Fibroblast of gingiva (primary cell): ENCODE results near the gene KCTD8.
"Not testable (repeated sequence)": the region's sequence is repeated elsewhere in the genome, so short reads cannot be mapped to it uniquely, and the experiment has no call there.

Experiments
- DNase-seq: peaks from one replicate; pipeline ENCODE4 v3.0.0-alpha.2; 2011; ENCODE audit warnings: low read depth

KCTD8 gene

DNA sequence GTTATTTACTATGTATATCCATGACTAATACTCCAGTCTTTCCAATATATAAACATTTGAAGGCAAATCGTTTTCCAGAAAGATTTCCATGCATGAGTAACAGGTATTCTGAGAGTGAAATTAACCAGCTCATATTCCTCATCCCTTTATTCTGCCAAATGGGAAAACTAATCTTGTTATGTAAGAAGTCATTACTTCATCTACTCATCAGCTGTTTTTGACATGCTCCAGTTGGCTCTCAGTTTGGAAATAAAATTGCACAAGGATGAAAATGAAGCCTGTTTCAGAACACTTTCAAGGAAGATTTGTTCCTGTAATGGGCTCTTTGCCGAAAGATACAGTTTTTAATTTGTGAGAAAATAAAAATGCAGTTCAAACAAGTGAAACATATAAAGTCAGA, 121.9 kb downstream of the KCTD8 start:
- DNase-seq, result no peak

DNA sequence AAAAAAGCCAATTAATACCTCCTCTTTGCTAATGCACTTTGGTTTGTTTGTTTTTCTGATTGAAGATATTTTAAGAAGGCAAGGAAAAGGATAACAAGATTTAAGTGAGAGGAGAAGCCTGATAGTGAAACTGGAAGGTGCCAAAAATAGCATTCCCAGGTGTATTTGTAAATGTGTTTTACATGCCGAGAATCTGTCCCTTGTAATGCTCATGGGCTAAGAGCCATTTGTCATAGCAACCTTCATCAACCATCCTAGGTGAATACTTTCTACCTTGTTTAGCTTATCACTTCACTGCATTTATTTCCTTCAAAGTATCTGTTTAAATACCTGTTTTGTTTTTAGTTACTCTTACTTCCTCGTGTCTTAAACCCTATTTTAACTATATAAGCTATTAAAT, 127.8 kb downstream of the KCTD8 start:
- DNase-seq, result no peak

DNA sequence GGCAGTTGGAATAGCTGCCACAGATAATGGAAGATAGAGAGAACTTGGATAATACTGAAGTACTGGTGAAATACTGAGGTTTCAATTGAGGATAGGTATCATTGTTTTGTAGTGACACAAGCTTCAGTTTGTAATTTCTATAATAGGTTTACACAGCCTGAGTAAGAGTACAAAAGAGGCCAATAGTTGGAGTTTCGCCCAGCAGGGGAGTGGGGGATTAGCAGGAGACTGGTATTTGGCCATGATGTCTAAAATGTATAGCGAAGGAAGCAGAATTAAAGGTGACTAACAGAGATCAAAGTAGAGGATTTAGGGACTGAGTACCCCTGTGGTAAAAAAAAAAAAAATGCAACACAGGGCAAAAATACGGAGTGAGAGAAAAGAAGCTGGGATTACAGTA, 129.5 kb downstream of the KCTD8 start:
- no peak for DNase-seq

DNA sequence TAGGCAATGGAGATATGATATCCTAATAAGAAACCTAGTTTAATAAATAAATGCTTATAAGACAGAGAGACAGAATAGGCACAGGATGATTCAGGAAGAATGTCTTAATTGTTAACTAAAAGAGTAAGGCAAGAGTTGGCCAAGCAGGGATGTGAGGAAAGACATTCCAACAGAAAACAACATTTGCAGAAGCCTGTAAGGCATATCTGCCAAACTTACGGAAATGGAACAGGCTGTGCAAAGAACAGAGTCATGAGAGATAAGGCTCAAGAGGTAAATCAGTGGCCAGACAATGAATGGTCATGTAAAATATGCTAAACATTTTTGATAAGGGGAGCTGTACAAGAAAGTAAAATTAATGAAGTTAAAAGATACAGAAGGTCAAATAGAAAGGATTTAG, 134.9 kb downstream of the KCTD8 start:
- DNase-seq, result no peak

DNA sequence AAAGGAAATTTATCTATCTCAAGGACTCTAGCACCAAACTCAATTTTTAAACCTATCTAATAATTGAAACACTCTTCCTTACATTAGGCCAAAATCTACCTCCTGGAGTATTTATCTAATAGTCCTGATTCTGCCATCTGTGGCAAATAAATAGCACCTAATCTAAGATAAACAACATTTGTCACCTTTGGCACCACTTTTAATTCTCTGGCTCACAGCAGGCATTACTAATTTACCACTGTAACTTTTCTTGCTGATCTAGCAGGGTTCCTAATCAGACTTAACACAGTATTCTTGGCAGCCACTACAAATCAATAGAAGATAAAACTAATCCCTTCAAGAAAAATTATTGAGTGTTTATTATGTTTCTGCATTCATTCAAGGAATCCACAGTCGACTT, 161.1 kb downstream of the KCTD8 start:
- DNase-seq, result no peak

DNA sequence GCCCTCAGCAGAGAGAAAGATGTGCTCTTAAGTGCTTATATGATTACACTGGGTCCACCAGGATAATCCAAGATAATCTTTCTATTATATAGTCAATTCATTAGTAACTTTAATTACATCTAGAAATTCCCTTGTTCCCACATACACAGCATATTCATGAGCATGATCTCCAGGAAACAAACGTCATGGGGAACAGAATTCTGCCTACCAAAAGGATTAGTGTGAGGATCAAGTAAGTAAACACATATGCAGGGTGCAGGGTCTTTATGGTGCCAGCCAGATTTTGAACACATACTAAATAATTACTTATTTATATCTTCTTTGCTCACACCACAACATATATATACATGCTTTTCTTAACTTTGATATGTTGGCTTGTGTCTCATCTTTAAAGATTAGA, 169.1 kb downstream of the KCTD8 start:
- no peak for DNase-seq

DNA sequence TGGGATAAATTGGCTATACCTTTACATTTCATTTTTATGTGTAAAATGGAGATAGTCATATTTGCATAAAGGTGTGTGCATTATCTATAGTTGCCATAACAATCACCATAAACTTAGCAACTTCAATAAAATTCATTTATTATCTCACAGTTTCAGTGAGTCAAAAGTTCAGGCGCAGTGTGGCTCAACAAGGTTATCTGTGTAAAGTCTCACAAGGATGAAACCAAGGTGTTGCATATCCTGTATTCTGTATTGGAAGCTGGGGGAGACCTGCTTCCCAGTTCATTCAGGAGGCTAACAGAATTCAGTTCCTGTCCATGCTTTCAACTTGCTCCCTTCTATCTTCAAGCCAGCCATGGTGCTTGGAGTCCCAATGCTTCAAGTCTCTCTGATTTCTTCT, 169.5 kb downstream of the KCTD8 start:
- DNase-seq, result no peak

DNA sequence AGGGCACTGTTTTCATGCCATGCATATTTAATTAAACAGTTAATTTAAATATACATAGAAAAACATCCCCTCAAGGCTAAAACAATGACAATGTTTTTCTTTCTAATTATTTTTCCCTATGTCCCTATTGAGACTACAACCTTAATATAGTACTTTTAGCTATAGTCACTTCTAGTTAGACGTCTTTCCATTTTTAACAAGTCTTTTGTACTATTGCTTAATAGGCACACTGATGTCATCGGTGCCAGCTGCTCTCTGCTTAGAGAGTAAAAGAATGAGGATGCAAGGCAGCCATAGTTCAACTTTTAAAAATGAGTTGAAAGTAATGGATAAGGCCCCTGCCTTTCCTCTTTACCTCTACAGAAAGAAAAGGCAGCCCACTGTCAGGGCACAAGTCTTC, 191.1 kb downstream of the KCTD8 start:
- DNase-seq, result no peak

DNA sequence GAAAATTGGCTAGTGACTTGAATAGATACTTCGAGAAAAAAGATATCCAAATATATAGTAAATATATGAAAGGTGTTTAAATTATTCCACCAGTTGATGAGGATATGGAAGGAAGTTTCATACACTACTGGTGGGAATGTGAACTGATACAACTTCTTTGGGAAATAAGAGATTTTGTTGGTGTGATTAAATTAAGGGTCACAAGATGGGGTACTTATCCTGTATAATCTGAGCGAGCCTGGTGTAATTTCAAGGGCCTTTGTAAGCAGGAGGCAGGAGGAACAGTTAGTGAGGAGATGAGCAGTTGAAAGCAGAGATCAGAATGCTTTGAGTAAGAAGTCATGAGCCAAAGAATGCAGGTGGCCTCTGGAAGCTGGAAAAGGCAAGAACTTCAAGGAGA, 192.2 kb downstream of the KCTD8 start:
- DNase-seq, result no peak

DNA sequence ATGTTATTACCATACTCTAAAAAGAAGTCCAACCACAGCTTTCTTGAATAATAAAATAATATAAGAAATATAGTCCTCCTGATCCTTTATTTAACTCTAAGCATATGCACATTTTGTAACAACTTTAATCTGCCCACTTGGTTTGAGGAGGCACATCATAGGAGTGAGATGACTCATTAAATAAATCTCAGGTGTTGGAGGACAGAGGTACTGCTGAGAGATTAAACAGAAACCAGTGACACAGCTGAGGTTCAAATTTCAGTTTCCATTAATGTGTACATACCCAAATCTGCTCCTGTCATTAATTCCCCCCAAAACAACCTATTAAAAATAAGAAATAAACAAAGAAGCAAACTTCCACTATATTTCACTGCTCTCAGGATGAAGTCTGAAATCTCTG, 211.0 kb downstream of the KCTD8 start:
- no peak for DNase-seq

DNA sequence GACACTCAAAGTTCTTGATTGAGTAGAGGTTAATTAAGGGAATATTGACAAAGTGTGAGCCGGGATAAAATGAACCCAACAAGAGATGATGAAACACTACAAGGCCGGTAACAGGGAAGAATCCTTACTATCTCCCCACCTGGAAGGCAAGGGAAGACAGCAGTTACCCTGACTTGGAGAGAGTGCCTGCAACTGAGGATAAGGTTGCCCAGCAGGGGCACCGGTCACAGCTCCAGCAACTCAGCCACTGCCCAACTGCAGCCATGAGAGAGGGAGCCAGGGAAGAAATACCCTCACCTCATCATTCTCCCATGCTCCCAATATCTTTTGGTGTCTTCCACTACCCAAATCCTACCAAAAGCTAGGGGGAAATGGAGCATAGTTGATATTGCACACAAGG, 212.7 kb downstream of the KCTD8 start:
- no peak for DNase-seq

DNA sequence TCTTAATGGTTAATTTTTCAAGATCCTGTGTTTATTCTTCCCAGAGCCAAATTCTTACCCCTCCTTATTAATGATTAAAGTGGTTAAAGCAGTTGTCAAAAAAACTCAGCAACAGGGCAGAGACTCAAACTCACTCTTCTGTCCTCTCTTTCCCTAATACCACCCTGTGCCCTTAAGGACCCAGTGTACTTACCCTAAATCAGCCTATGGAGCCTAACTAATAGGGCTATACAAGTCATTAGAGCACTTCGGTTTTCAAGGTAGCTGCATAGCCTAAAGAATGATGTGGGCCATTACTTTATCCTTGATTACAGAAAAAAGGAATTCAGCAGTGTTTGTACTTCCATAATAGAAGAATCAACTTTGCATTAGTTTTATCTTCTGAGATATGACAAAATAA, 216.3 kb downstream of the KCTD8 start:
- no peak for DNase-seq

DNA sequence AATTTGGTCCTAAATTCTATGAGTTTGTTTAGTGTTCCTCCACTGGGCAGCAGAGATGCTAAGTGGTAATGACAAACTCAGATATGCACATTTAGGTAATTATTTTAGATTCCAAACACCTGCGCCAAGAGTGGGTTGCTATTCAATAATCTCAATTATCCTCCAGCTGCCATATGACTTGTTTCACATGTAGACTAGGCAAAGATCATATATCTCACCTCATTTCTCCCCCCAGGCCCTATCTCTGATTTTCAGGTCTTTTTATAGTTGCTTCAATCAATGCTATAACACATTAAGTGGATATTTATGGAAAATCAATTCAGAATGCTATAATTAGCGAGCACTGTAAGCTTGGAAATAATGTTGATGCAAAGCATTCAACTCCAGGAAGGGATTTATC, 217.6 kb downstream of the KCTD8 start:
- no peak for DNase-seq

DNA sequence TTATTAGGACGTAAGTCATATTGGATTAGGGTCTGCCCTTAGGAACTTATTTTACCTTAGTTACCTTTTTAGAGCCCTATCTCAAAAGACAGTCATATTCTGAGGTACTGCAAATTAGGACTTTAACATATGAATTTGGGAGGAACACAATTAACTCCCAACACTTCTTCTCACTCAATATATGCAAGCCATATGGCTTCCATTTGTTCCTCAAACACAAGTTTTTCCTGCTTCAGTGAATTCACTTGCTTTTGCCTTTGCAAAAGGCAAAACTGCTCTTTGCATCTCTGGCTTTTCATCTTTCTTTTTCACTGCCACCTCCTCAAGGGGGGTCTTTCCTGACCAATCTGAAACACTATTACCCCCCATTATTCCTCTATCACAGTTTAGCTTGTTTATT, 220.3 kb downstream of the KCTD8 start:
- no peak for DNase-seq

DNA sequence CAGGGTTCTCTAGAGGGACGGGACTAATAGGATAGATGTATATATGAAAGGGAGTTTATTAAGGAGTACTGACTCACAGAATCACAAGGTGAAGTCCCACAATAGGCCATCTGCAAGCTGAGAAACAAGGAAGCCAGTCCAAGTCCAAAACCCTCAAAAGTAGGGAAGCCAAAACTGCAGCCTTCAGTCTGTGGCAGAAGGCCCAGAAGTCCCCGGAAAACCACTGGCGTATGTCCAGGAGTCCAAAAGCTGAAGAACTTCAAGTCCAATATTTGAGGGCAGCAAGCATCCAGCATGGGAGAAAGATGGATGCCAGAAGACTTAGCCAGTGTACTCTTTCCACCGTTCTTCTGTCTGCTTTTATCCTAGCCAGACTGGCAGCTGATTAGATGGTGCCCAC, 227.2 kb downstream of the KCTD8 start:
- DNase-seq, result no peak

DNA sequence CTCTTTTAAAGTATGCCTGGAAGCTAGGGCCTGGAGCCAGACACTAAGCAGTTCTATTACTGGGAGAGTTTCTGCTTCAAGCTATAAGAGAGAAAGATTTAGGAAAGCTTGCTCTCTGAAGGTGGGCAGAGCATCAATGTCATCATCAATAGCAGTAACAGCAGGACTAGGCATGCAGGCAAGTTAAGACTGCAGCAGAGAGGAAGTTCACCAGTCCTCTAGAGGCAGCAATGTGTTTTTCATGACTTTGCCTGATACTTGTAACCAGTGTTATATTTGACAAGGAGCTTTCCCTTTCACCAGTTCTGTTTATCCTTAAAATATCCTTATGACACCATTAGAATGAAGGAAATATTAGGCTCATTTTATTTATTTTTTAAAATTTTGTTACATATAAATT, 237.9 kb downstream of the KCTD8 start:
- DNase-seq, result no peak

DNA sequence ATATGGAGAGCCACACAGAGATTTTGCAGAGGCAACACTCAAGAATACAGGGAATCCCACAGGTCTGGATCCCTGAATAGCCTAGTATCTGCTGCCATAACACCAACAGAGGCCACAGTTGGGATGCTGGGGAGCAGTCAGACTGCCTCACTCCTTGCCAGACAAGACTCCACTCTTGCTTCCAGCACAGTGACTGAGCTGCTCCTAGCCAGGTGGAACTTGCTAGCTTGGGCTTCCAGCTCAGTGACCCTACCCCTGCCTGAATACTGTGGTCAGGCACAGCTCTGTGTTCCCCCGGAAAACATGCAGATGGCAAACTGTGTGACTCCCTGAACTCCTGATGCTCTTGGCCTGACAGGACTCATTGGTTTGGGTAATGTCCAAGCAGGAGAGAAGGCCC, 251.8 kb downstream of the KCTD8 start:
- no peak for DNase-seq

DNA sequence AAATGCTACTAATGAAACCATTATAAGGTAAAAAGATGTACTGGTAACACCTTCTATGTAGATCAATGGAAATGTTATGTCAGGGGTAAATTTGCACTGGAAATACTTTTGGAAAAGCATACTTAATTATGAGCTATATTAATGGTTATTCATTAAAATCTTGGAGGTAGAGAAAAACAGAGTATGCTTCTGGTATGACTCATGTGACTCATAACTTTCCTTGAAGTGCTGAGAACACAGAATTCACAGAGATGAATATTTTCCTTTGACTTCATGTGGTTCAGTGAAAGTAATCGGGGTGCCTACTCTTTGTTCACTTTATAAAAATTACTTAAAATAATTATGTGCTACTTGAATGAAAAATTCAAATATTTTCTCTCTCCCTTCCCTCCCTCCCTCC, 254.2 kb downstream of the KCTD8 start:
- no peak for DNase-seq

DNA sequence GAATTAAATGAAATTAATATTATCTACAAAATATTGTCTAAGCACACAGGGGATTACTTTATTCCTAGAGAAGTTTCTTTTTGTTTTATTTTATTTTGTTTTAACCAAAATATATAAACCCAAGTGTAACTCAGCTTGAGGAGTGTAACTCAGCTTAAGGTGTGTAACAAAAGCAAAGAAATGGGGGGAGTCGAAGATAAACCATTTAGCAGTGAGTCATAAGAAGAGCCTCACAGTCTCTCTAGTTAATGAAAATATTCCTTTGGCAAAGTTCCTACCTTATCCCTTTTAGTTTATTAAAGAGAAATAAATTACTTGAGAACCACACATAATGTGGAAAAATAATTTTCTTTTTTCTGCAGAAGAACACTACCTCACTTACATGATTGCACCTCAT, 261.8 kb downstream of the KCTD8 start:
- no peak for DNase-seq

DNA sequence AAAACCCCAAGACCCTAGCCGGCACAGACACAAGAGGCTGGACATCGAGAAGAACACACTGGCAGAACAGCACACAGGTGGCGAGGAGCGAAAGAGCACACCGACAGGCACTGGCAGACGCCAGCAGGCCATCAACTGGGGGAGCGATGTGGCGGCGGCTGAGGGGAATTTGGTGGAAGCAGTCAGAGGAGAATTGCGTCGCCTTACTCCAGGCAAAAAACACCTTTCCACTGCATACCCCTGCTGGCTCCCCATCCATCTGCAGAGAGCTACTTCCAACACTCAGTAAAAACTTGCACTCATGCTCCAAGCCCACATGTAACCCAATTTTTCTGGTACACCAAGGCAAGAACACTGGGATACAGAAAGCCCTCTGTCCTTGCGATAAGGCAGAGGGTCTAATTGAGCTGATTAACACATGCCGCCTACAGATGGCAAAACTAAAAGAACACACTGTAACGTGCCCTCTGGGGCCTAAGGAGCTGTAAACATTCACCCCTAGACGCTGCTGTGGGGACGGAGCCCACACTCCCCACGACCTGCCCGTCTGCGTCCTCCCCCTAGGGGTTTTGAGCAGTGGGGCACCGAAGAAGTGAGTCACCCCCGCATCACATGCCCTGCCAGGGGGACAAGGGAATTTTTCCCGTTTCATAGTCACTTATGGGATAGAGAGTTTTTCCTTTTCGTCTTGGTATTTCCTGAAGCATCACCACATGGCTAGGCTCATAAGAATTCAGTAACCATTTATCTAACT, 262.3 kb downstream of the KCTD8 start:
- no peak for DNase-seq

DNA sequence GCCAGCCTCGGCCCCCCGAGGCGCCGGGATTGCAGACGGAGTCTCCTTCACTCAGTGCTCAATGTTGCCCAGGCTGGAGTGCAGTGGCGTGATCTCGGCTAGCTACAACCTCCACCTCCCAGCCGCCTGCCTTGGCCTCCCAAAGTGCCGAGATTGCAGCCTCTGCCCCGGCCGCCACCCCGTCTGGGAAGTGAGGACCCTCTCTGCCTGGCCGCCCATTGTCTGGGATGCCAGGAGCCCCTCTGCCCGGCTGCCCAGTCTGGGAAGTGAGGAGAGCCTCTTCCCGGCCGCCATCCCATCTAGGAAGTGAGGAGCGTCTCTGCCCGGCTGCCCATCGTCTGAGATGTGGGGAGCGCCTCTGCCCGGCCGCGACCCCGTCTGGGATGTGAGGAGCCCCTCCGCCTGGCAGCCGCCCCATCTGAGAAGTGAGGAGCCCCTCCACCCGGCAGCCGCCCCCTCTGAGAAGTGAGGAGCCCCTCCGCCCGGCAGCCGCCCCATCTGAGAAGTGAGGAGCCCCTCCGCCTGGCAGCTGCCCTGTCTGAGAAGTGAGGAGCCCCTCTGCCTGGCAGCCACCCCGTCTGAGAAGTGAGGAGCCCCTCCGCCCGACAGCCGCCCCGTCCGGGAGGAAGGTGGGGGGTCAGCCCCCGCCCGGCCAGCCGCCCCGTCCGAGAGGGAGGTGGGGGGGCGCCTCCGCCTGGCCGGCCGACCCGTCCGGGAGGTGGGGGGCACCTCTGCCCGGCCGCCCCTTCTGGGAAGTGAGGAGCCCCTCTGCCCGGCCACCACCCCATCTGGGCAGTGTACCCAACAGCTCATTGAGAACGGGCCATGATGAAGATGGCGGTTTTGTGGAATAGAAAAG, 266.9 kb downstream of the KCTD8 start:
- not testable (repeated sequence) for DNase-seq

DNA sequence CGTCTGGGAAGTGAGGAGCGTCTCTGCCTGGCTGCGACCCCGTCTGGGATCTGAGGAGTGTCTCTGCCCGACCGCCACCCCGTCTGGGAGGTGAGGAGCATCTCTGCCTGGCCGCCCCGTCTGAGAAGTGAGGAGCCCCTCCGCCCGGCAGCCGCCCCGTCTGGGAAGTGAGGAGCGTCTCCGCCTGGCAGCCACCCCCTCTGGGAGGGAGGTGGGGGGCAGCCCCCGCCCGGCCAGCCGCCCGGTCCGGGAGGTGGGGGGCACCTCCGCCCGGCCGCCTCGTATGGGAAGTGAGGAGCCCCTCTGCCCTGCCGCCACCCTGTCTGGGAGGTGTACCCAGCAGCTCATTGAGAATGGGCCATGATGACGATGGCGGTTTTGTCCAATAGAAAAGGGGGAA, 280.8 kb downstream of the KCTD8 start:
- DNase-seq, result not testable (repeated sequence)

DNA sequence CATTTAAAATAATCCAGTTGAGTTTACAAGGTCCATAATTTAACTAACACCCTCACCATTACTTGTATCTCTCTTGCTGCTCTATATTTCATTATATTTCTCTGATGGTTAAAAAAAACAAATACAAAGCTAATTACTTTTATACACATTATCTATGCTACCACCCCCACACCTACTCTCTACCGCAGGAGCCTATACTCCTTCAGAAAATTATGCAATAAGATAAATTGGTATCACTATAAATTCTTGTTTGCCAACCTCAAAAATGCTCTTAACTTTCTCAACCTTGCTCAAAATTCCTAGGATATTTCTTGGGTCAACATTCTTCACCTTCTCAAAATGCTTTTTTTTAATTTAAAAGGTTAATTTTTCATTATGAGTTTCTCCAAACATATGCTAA, 282.7 kb downstream of the KCTD8 start:
- DNase-seq, result no peak
